Kidney glomerular epithelial cell (primary cell): ENCODE results near the gene NPC1.
"Not testable (repeated sequence)": the region's sequence is repeated elsewhere in the genome, so short reads cannot be mapped to it uniquely, and the experiment has no call there.

Experiments
- DNase-seq: peaks from one replicate; lab custom pipeline; 2025; lab: John Stamatoyannopoulos, UW

Gene NPC1

GRCh38 chr18:23575309-23575651 is 11.0 kb downstream of the NPC1 start:
- no peak for DNase-seq

- DNase-seq = no peak
Measured at GRCh38 chr18:23574611-23575308, 11.5 kb downstream of the NPC1 start.

GRCh38 chr18:23573626-23574431 is 12.5 kb downstream of the NPC1 start:
- DNase-seq = peak; percentile 33

- no peak for DNase-seq
Measured at GRCh38 chr18:23573020-23573419, 13.3 kb downstream of the NPC1 start.

GRCh38 chr18:23572570-23572969 is 13.7 kb downstream of the NPC1 start:
- DNase-seq = no peak

GRCh38 chr18:23572012-23572411 is 14.3 kb downstream of the NPC1 start:
- DNase-seq = no peak

GRCh38 chr18:23570912-23571504 is 15.3 kb downstream of the NPC1 start:
- DNase-seq = no peak

- no peak for DNase-seq
Measured at GRCh38 chr18:23569299-23570063, 16.8 kb downstream of the NPC1 start.

- no peak for DNase-seq
Measured at GRCh38 chr18:23568281-23569138, 17.8 kb downstream of the NPC1 start.

GRCh38 chr18:23567671-23568070 is 18.6 kb downstream of the NPC1 start:
- DNase-seq = no peak

- no peak for DNase-seq
Measured at GRCh38 chr18:23565916-23566547, 20.3 kb downstream of the NPC1 start.

- DNase-seq = peak; percentile 21
Measured at GRCh38 chr18:23563377-23564043, 22.8 kb downstream of the NPC1 start.

GRCh38 chr18:23560186-23560585 is 26.1 kb downstream of the NPC1 start:
- DNase-seq = no peak

GRCh38 chr18:23557511-23557910 is 28.8 kb downstream of the NPC1 start:
- not testable (repeated sequence) for DNase-seq

- DNase-seq = no peak
Measured at GRCh38 chr18:23556145-23556780, 30.0 kb downstream of the NPC1 start.

GRCh38 chr18:23553887-23554286 is 32.4 kb downstream of the NPC1 start:
- DNase-seq = no peak

GRCh38 chr18:23552505-23552904 is 33.8 kb downstream of the NPC1 start:
- no peak for DNase-seq

- no peak for DNase-seq
Measured at GRCh38 chr18:23551978-23552377, 34.3 kb downstream of the NPC1 start.

GRCh38 chr18:23550898-23551297 is 35.4 kb downstream of the NPC1 start:
- no peak for DNase-seq

- no peak for DNase-seq
Measured at GRCh38 chr18:23548719-23549118, 37.6 kb downstream of the NPC1 start.
